ENCODE data around the gene MLXIP.

MLXIP gene

DNA sequence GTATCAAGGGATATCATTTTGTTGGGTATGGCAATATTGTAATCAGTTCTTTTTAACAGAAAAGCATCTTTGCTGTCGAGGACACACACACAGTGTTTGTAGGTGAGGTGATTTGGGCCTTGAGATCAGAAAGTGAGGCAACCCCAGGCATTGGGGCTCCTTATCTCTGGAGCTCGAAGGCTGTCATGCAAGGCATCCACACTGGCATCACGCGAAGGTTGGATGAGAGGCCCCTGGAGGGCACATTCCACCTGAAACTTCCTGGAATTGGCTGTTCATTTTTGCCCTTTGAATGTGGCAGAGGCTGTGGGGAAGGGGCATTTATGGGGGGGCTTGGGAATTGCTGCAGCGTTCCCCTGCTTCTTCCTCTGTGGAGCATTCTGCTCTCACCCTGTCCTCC, 49.9 kb downstream of the MLXIP start:
- no peak for DNase-seq

DNA sequence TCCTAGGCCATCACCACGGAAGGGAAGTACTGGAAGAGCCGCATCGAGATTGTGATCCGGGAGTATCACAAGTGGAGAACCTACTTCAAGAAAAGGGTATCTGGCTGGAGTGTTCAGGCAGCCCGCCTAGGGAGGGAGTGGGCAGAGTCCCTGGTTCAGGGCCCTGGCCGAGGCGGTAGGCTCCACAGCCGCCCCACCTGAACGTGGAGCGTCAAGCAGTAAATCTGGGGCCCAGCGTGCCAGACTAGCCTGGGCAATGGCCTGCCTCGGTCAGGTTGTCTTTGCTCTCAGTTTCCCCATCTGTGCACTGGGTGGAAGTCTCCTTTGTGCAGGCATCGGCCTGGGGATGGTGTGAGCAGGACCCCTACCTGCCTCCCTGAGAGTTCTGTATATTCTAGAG, 50.6 kb downstream of the MLXIP start:
- no peak for DNase-seq

DNA sequence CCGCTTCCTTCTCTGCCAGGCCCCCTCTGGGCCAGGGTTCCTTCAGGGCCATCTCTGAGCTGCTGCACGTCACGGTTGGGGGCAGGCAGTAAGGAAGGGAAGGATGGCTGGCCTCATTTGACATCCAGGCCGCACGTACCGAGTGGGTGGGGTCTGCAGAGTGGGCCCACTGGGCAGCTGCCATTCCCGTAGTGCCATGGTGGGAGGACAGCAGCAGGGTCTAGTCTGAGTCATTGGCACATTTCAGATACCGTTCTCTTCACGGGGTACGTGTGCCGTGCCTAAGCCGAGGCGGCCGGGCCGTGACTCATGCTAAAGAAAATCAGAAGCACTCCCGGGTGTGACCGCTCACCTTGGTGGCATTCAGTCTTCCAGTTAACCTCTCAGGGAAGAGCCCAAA, 51.6 kb downstream of the MLXIP start:
- DNase-seq: no peak

DNA sequence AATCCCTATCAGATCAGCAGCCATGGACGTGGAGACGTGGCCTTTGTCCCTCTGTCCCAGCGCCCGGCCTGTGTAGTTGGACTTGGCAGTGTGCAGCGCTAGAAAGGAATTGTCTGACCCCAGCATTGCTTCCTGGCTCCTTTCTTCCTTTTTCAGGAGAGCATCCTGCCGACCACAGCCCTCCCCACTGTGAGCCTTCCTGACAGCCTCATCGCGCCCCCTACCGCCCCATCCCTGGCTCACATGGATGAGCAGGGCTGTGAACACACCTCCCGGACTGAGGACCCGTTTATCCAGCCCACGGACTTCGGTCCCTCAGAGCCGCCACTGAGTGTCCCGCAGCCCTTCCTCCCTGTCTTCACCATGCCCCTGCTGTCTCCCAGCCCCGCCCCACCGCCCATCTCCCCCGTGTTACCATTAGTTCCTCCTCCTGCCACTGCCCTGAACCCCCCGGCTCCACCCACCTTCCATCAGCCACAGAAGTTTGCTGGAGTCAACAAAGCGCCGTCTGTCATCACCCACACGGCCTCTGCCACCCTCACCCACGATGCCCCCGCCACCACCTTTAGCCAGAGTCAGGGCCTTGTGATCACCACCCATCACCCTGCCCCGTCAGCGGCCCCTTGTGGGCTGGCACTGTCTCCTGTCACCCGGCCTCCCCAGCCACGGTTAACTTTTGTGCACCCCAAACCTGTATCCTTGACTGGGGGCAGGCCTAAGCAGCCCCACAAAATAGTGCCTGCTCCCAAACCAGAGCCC, 54.8 kb downstream of the MLXIP start:
- DNase-seq: no peak

DNA sequence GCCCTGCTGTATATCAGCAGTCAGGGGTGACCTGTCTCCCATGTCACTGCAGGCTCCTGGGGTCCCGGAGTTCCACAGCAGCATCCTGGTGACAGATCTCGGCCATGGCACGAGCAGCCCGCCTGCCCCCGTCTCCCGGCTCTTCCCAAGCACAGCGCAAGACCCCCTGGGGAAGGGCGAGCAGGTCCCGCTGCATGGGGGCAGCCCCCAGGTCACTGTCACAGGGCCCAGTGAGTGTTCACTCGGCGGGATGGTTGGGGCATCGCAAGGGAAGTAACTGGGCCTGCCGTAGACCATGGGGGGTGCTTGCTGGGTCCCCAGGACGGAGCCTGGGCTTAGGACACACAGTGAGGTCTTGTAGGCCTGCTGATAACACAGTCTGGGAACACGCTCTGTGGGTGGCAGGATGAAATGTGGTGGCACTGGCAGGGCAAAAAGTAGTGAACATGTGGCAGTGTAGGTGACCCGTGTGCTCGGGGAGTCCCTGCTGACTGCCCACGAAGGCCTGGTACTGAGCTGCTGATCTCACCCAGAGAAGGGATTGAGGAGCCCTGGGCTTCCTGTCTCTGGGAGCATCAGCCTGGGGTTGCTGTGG, 57.0 kb downstream of the MLXIP start:
- no peak for DNase-seq

DNA sequence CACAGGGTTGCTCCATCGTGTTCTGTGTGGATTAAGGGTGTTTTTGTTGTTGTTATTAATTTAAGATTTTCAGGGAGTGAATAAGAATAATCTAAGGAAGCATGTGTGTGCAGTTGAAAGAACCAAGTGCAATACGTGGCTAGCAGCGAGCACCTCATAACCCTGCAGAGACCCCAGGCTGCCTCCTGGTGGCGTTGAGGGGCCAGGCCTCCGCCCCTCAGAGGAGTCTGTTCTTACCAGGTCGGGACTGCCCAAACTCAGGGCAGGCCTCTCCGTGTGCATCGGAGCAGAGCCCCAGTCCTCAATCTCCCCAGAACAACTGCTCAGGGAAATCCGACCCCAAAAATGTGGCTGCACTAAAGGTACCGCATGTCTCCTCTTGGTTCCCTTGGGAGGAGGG, 58.7 kb downstream of the MLXIP start:
- no peak for DNase-seq

DNA sequence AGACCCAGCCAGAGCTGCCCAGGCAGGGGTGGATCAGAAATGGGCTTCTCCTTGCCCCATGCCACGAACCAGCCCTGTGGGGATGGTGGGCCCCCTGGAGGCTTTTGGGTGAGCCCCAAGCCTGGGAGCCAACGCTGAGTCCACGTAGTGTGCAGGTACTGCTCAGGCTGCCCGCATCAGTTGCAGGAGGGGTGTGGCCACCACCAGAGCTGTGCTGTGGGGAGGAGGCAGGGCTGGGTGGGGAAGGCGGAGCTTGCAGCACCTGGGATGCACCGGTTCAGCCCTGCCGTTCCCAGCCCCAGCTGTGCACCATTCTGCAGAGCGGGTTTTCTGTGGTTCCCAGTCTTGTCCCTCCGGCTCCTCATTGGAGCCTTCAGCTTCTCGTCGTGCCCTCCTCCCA, 59.1 kb downstream of the MLXIP start:
- no peak for DNase-seq

DNA sequence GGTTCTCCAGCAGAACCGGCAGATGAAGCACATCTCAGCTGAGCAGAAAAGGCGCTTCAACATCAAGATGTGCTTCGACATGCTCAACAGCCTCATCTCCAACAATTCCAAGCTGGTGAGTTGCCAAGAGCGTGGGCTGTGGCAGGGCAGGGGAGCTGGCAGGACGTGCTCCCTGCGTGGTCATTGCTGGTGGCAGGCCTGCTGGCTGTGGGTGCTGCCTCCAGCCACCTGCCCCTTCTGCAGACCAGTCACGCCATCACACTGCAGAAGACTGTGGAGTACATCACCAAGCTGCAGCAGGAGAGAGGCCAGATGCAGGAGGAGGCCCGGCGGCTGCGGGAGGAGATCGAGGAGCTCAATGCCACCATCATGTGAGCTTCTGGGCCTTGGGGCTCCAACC, 59.6 kb downstream of the MLXIP start:
- DNase-seq: no peak

DNA sequence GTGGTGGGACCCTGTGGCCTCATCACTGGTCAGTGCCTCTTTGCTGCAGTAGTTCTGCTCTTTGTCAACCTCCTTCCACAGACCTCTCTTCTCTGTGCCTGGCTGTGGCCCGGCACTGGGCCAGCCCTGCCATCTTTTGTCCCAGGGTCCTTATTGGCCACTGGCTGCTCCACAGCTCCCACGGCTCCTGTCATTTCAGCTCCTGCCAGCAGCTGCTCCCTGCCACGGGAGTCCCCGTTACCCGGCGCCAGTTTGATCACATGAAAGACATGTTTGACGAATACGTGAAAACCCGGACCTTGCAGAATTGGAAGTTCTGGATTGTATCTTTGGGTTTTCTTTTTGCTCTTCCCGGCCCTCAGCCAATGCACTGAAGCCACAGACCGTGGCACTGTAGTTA, 60.1 kb downstream of the MLXIP start:
- DNase-seq: no peak

DNA sequence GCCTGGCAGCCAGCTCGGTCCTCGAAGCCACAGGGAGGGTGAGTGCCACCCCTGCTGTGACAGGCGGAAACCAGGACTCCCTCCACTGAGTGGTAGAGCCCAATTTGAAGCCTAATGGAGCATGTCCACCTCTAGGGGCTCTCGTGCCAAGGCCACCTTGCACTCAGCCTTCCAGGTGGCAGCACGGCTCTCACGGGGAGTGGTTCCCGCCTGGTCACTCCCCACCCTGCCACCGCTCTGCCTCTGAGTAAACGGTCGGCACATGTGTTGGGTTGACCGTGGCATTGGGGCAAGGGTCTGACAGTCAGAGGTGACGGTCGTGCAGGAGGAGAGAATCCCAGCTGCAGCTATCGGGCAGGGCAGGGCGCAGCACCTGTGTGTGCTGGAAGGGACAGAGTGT, 60.7 kb downstream of the MLXIP start:
- no peak for DNase-seq

DNA sequence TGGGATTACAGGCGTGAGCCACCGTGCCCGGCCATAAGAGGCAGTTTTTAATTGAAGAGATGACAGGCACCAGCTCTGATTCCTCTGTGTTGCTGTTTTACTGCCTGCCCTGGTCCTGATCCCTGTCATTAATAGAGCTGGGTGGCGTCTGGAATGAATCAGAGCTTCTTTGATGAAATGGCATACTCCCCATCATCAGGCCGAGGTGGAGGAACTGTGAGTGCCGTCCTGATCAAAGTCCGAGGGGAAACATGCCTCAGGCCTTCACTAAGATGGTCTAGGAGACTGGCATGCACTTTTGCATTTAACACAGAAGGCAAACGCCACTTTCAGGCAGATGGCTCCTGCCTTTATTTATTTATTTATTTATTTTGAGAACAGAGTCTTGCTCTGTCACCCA, 61.4 kb downstream of the MLXIP start:
- no peak for DNase-seq

DNA sequence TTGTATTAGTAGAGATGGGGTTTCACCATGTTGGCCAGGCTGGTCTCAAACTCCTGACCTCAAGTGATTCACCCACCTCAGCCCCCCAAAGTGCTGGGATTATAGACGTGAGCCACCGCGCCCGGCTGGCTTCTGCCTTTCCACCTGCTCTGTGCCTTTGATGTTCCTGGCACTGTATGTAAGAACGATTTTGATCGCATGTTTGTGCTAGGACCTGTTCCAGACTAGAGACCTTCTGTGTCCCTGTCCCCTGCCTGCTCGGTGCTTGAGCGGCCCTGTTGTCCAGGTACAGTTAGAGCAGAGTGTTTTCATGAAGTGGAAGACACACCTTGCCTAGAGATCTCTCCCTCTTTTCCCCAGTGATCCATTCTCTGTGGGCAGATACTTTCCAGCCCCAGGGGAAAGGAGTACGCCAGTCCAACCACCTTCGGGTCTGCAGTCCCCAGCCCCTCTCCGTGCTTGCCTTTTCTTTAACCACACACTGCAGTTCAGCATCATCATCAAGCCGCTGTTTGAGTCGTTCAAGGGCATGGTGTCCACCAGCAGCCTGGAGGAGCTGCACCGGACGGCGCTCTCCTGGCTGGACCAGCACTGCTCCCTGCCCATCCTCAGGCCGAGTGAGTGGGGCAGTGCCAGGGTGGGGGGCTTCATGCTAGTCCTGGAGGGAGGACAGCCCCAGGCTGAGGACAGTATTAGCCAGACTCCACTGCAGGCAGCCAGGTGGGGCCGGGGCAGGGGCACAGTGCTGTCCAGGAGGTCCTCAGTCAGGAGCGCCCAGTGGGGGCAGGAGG, 62.1 kb downstream of the MLXIP start:
- no peak for DNase-seq

DNA sequence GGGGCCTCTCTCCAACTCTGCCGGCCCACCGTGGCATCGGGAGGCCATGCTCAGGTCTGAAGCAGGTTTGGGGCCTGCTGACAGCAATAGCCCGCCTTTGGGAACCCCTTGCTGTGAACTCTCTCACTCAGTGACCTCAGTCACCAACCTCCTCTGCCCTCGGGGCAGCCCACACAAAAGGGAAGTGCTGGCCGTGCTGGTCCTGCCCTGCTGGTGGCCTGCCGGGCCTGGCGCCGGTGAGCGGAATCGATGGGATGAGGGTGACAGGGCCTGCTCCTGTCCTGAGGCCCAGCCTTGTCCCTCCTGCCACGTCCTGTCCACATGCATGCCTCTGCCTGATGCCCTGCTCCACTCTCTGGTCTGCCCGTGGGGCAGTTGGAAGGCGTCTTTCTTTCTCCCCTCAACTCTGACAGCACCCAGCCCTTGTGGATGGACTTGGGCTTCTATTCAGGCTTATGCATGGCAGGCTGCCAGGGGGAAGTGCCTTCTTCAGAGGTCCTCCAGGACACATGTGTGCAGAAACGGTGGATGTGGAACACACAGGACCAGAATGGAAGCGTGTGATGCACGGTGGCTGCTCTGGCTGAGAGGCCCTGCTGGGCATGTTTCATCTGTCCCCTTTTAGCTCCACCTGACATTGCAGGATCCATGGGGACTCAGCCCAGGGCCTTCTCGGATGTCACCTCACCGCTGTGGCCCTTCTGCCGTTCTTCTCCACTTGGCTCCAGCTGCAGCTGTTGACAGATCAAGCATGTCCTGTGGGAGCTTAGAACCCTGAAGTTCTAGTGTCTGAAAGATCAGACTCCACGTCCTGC, 63.6 kb downstream of the MLXIP start:
- no peak for DNase-seq

DNA sequence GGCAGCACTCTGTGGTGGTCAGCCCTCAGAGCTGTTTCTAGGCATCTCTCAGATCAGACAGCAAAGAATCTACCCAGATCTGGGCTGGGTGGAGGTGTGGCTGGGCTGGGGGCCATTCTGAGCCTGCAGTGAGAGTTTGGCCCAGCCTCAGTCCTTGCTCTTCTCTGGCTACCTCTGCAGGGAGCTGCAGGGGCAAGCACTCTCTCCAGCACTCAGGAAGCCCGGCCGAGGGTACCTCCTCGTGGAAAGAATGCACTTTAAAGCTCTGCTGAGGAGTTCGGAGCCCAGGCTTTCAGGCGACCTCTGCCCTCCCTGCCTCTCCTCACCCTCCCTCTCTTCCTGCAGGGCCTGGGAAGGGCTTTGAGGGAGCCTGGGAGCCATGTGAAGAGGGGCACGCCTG, 64.3 kb downstream of the MLXIP start:
- DNase-seq: no peak

DNA sequence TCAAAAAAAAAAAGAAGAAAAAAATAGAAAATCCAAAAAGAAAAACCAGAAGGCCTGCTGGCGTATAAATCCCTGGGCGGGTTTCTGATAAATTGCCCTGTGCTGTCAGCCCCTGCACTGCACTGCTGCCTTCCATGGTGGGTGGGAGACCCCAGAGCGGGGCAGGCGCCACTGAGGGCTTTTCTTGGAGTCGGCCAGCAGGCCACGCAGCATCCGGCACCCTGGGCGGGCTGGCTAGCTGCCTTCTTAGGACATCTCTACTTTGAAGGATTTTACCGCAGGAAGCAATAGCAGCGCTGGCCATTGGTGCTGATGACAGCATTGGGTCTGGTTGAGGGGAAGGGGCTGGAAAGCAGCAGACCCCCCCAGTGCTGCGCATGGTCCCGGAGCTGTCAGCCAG, 66.3 kb downstream of the MLXIP start:
- DNase-seq: no peak

DNA sequence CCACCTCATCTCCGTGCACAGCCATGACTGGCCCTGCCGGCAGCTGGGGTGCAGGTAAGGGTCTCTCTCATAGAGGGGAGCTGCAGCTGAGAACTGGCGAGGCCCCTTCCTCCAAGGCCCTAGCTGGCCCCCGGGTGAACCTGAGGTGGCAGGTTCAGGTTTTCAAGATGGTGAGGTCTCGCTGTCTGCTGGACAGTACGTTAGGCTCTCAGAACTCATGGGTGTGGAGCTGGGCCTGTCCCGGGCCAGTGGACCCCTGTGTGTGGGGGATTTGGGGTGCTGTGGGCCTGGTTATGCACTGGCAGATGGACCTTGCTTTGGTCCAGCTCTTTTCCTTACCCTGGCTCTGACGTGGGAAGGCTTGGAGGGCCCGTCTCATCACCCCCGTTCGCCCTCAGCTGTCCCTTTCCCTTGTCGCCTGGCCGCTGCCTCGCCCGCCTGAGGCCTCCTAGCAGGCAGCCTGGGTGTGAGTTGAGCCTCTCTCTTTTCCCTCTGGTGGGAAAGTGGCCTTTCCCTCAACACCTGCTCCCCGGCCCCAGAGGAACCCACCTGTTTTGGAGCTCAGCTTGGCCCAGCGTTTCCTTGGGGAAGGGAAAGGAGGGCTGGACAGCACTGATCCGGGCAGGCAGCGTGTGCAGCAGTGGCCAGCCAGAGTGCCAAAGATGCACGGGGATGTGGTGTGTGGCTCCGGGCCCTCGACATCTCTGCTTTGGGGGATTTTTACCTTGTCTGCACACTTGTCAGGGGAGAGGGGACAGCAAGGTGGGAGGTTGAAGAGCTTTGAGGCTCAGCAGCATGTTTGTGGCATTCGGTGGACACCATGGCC, 67.2 kb downstream of the MLXIP start:
- no peak for DNase-seq

DNA sequence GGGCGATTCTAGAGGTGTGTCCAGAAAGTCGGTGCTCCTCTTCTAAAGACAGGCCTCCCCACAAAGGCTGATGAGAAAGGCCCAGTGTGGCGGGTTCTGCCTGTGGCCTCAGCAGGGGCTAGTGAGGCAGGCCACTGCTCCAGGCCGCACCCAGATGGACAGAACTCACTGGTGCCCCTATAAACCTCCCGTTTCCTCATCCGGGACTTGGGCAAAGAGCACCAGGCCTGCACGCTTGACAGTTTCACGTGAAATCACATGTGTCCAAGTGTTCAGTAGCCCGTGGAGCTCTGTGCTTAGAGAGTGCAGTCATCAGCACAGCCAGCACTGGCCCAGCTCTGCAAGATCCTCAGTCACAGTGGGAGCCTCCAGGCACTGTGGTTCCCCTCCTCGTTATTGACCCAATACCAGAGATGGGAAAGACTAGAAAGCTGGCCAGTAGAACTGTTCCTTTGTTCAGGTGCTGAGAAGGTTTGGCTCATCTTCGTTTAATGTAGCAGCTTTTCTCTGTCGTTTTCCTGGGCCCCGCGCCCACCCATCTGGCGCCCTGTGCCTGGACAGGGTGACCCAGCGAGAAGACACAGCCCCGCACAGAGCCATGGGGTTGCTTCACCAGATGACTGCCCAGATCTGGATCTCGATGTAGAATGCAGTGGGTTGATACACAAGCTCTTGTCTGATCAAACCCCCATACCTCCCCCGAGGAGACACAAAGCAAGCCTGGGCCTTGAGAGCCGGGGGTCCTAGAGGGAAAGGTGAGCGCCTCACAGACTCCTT, 69.1 kb downstream of the MLXIP start:
- DNase-seq: no peak

DNA sequence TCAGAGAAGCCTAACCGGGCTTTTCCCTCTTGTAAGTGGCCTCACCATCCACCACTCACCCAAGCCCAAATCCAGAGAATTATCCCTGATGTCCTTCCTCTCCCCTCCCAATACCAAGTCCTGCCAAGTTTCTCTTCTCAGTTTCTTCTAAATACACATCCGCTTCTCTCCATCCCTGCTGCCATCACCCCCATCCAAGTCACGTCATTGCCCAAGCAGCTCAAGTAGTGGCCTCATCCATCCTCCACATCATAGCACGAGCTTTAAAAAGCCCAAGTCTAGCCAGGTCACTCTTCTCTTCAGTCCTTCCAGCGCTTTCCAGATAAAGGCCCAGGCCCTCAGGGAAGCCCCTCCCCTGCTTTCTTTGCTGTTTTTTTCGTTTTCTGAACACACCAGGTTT, 70.1 kb downstream of the MLXIP start:
- DNase-seq: no peak

DNA sequence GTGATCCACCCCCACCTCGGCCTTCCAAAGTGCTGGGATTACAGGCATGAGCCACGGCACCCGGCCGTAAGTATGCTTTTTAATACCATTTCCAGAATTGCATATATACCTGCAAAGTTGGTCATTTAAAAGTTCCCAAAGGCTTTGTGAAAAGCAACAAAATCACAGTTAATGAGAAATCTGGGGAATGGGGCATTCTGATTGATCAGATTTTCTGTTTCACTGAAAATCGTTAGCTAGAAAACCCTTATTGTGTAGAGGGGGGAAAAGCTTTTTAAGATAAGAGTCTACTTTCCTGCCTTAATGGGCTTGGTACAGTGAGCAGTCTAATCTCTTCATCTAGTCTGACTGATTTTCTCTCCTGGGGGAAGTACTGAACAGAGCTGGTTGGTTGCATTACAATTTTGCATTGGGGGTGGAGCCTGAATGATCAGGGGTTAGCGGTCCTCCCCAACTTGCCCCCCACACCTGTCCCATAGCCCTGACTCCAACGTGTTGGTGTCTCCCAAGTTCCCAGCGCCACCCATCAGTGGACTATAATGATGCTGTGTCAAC, 71.6 kb downstream of the MLXIP start:
- DNase-seq: no peak

DNA sequence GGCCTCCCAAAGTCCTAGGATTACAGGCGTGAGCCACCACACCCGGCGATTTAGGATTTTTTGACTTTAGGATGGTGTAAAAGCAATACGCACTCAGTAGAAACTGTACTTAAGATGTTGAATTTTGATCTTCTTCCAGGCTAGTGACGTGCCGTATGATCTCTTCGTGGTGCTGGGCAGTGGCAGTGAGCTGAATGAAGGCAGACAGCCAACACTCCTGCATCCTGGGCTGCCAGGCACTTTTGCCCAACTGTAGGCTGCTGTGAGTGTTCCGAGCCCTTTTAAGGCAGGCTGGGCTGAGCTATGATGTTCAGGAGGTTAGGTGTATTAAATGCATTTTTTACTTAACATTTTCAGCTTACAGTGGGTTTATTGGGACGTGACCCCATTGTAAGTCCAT, 74.2 kb downstream of the MLXIP start:
- DNase-seq: no peak

DNA sequence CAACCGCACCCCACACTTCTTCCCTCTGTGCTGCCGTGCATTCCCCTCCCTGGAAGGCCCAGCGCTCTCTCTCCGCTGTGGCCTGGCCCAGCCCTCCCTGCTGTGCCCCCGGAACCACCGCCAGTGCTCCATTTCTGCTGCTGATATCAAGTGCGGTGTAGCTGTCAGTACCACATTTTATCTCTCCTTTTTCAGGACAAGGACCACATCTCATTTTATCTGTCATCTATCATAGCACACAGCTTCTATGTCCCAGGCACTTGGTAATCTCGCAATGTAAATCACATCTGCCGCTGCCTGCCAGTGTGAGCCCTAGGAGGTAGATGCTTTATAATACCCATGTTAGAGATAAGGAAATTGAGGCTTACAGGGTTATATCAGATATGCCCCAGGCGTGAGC, 77.1 kb downstream of the MLXIP start:
- DNase-seq: no peak
